Sciatic nerve (tissue), 2 donors: ENCODE measurements around the gene GATAD2B. TPM values are rescaled to one million over a fixed set of nuclear protein-coding genes. Genes with fewer than 3 reads are reported as not detected.
"Not testable (repeated sequence)": the region's sequence is repeated elsewhere in the genome, so short reads cannot be mapped to it uniquely, and the experiment has no call there.

Source experiments
- ATAC-seq: fragments of 200-7000 bp; cut with Tn5 transposase; one replicate; pipeline ENCODE4 v1.9.1; 2020; ENCODE audit warnings: mild to moderate bottlenecking, moderate library complexity
- DNase-seq: peaks from one replicate; pipeline ENCODE4 v3.0.0-alpha.2; 2020; ENCODE audit warnings: low spot score
- intact Hi-C: fragments of 100-400 bp; cut with DNase I; formaldehyde crosslinking; loops from one replicate; pipeline ENCODE4 v1.14.2; 2022
- total RNA-seq: library from RNA; stranded (reverse); fragmentation: NEBNext Ultra II Directional; extraction: Animal tissue kit (Norgen Biotek cat#: 25700); gene quantifications from one replicate; pipeline ENCODE4 v1.2.1, GENCODE V29; 2021
- donor health status: DM: no; HTN: no; CAD: no.
- donor health status: DM: no; HTN: no; CAD: no.

Gene GATAD2B
- total RNA-seq, 1 donor from 2014 or later: 59.6 TPM

- no peak for DNase-seq
- ATAC-seq: no peak
- intact Hi-C loops: no loop called here
Observed at GRCh38 chr1:153934746-153935145, 12.0 kb upstream of the GATAD2B start.

DNA sequence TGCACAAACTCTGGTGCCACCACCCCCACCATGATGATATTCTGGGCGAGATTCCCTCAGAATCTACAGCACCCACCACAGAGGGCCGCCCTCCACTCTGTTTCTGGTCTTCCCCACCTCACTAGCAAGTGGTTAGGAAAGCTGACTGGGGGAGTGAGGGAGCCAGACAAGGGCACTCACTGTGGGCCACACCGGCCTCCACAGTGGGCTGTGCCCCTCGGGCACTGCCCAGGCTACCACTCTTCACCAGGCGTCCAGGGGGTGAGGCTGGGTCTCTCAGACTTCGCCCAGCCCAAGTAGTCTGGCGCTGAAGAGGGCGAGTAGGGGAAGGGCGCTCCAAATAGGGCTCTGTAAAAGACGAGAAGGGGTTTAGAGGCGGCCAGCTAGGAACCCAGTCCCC lies 11.2 kb upstream of the GATAD2B start:
- DNase-seq: no peak
- ATAC-seq: no peak
- intact Hi-C loops: no loop called here

DNA sequence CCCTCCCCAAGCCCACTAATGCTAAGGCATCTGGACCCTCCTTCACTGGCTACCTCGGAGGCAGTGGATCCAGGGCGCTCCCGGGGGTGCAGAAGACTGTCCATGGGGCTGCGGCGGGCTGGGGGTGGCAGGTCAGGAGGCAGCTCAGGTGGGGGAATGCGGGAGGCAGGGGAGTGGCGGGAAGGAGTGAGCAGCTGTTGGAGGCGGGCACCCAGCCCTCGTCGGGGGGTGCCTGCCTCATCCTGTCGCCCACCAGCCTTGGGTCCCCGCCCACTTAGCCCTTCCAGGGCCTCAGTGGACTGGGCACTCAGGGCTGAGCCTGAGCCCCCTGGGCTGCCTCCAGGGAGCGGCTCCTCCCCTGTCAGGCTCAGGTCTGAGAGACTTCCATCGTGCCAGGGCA lies 10.7 kb upstream of the GATAD2B start:
- ATAC-seq (no peak), DNase-seq (no peak)
- intact Hi-C loops: no loop called here

DNA sequence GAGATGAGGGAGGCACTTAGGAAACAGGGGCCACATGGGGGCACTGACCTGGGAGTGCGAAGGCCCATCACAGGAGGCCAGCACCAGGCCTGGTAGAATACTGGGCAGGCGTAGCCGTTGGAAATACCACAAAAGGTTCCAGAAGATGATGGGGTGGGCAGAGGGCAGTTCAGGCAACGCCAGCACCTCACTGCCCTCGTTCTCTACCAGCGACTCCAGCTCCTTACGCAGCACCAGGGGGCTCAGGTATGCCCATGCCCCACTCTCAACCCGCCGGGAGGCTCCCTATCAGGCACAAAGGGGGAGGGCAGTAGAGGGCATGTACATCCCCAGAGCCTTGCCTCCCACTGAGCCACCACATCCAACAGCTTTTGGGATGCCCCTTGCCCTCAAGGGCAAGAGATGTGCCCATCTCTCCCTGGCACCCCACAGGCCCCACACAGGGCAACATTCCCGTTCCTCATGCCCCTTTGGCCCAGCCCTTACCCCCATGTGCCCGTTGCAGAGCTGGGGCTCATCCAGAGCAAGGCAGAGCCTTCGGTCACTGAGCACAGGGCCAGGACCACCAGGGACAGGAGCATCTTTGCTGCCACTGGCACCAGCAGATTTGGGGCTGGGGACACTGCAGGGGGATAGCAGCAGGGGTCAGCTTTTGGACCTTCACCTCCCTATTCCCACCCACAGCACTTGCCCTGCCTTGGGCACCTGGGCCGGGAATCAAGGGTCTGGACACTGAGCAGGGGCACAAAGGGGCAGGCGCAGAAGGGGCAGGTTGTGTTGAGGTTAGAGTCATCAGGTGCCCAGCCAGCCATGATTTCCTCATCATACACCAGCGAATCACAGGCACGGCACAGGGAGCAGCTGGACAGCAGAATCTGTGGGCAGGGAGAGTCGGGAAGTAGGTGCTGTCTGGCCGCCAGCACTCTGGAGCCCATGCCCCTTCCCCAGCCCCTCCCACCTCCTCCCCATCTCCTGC lies 9.7 kb upstream of the GATAD2B start:
- no peak for ATAC-seq
- no peak for DNase-seq
- intact Hi-C loops: no loop called here

- intact Hi-C loops: no loop called here
- no peak for ATAC-seq
- no peak for DNase-seq
Observed at GRCh38 chr1:153929981-153930948, 7.5 kb upstream of the GATAD2B start.

GRCh38 chr1:153929426-153929825 lies 6.7 kb upstream of the GATAD2B start:
- DNase-seq (no peak), ATAC-seq (no peak)
- intact Hi-C loops: no loop called here

GRCh38 chr1:153928791-153929341 lies 6.1 kb upstream of the GATAD2B start:
- intact Hi-C loops: no loop called here
- DNase-seq (no peak), ATAC-seq (no peak)

- no peak for ATAC-seq
- intact Hi-C loops: no loop called here
- no peak for DNase-seq
Observed at GRCh38 chr1:153928245-153928644, 5.5 kb upstream of the GATAD2B start.

DNA sequence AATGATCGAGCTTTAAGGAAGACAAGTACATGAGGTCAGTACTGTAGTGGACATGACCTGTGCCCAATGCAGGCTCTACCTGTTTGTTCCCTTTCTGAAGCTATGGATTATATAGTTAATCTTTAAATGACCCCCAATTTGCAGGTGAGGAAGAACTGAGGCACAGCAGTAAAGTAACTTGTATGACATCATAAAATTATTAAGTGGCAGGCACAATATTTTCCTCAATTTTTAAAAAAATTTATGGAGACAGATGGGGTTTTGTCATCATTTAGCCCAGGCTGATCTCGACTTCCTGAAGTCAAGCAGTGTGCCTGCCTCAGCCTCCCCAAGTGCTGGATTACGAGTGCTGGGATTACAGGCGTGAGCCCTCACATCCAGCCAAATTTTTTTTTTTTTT lies 3.6 kb upstream of the GATAD2B start:
- ATAC-seq (no peak), DNase-seq (no peak)
- intact Hi-C loops: no loop called here

- intact Hi-C loops: no loop called here
- no peak for DNase-seq
- no peak for ATAC-seq
Observed at GRCh38 chr1:153922076-153922971, 448 bp downstream of the GATAD2B start.

- DNase-seq (no peak), ATAC-seq (no peak)
- intact Hi-C loops: no loop called here
Observed at GRCh38 chr1:153921803-153922075, 1.0 kb downstream of the GATAD2B start.

- intact Hi-C loops: no loop called here
- no peak for ATAC-seq
Observed at GRCh38 chr1:153921080-153921802, 1.5 kb downstream of the GATAD2B start.

DNA sequence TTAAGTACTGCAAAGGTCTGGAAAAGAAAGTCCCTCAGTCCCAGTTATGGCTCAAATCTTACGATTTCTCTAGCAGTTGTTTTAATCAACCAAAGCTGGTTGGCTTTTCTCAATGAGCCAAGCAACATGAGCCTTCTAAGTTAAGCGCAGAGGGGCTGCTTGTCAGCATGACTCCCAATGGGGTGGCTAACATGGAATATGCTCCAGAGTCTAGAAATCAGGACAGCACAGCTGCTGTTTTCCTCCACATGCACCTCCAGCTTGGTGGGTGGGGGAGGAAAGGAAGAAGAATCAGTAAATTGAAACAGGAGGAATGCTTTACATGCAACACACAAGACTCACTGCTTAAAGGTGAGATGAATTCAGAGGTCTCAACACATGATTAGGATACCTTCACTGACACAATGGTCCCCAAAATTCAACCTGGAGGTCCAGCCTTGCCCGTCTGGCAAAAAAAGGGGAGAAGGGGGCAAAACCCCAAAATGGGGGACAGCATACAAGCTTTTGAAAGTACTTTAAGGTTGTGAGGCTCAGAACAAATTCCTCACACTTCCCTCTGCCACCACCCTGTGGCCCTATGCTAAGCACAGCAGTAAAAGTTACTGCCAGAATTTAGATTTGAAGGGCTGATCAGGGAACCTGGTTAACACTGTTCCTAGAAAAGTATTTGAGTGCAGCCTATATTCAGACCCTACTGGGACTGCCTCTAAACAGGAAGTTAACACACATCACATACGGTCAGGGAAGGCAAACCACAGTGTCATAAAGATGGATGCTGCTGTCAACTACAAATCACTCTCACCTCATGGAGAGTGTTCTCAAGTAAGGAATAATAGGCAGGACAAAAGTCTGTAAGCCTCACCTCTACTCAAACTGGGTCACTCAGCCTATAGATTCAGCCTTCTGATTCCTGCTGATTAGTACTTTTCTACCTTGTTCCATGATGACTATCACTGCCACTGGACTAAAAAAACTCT lies 2.6 kb downstream of the GATAD2B start:
- intact Hi-C loops: no loop called here
- no peak for DNase-seq
- no peak for ATAC-seq

More at GRCh38 chr1:153921080-153921802, 1.5 kb downstream of the GATAD2B start:
- no peak for DNase-seq

DNA sequence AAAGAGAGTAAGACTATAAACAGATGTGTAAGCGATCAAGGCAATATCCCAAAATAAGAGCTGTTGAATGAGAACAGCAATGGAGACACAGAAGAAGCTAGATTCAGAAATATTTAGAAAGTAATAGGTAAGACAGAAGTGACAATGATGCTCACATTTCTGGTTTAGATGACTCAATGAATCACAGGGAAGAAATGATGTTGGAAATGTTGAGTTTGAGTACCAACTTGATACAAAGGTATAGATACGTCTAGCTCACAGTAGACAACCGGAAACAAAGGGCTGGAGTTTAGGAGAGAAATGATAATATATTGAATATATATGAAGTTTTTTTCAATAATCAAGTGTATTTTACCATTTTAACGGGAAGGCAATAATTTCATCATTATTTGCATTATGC lies 6.5 kb downstream of the GATAD2B start:
- no peak for DNase-seq
- intact Hi-C loops: no loop called here
- no peak for ATAC-seq

DNA sequence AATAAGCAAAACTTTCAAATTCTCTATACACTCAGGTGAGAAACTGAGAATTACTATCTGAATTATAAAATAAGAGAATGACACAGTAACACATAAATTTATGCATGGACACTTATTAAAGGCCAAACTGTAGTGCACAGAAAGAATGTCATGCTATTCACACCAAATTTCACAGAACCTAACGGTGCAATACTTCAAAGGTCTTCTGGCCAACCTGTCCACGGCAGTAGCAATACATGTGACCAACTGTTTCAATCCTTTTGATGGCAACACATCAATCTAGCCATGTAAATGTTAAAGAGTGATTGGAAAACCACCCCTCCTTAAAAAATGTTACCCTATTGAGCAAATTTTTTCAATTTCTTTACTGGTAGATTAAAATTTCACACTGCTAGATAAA lies 10.4 kb downstream of the GATAD2B start:
- DNase-seq: no peak
- intact Hi-C loops: no loop called here

GRCh38 chr1:153910560-153910959 lies 12.2 kb downstream of the GATAD2B start:
- DNase-seq, ATAC-seq, intact Hi-C loops: not testable (repeated sequence)

More for the DNA sequence above, 10.4 kb downstream of the GATAD2B start:
- no peak for ATAC-seq

DNA sequence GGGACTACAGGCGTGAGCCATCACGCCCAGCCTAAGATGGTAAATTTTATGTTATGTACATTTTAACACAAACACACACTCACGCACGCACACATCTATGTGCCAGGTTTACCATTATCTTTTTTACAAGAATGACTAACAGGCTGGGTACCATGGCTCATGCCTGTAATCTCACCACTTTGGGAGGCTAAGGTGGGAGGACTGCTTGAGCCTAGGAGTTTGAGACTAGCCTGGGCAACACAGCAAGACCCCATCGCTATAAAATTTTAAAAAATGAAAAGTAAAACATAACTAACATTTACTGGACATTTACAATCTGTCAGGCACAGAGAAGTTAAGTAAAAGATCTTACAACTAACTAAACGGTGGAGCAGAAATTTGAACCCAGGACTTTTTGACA lies 14.7 kb downstream of the GATAD2B start:
- no peak for DNase-seq
- ATAC-seq: no peak
- intact Hi-C loops: no loop called here
